NCI-H2107 (cell line): ENCODE results near the gene CPEB4.

ENCODE experiments used
- DNase-seq: peaks from one replicate; lab custom pipeline; 2025; lab: John Stamatoyannopoulos, UW

Gene CPEB4

DNA sequence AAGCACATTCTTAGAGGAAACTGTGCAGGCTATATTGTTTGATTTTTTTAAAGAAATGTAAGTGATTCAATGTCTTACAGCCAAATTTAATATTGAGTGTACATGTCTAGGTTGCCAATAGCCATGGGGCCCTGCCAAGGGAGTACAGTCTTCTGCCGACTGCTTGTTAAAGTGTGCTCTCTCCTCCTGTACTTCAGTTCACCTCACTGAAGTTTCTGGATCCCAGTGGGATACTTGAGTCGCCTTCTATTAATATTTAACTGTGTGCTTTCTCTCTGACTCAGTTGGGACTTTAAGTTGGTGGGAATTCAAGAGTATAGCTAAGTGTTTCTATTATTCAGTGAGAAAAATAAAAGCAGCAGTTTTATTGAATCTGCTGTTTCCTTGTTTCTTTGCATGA is 56.4 kb downstream of the CPEB4 start:
- no peak for DNase-seq

DNA sequence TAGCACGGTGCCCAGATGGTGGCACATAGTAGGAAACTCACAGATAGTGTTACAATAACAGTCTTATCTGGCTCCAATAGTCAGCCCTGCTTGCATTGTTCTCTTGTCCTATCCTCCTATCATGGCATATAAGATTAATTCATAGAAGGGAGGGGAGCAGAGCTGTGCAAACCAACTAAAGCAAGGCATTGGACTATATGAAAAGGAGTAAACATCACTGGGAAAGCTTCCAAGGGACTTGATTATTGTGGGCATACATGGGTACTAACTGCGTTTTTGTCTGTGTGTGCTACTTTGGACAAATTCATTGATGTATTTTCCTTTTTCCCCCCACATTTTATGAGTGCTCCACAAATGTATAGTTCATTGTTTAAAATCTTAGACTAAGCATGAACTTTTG is 57.0 kb downstream of the CPEB4 start:
- no peak for DNase-seq

DNA sequence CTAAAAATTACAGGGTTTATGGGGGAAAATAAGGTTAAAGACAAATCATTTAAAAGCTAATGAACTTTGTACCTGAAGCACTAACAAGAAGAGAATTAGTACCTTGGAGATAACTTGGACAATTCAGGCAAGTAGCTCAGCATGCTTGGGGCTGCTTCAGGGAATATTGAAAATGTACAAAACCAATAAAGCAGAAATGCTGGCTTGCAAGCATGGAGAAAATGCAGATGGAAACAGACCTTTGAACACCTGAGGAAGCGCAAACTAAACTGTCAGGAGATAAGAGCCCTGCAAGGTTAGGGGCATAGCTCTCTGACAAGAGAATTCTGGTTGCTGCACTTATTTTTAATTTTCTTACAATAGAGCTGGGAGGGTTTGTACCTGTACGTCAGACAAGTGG is 58.2 kb downstream of the CPEB4 start:
- DNase-seq: no peak

DNA sequence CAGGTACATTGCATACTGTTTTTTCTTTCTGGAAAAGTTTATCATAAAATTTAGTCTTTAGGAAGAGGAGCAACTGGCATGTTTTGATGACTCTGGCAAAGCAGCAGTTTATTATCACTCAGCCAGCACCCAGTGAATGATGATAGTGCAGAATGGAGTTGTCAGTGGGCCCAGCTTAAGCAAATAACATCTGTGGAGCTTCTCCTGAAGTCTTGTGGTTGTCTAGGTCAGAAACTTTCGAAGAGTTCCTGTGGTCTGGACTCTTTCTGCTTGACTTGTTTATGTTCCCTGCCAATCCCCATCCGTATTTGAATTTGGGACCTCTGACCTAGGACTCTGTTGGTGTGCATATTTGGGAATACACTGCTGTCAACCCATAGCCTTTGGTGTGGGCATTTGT is 62.7 kb downstream of the CPEB4 start:
- no peak for DNase-seq

DNA sequence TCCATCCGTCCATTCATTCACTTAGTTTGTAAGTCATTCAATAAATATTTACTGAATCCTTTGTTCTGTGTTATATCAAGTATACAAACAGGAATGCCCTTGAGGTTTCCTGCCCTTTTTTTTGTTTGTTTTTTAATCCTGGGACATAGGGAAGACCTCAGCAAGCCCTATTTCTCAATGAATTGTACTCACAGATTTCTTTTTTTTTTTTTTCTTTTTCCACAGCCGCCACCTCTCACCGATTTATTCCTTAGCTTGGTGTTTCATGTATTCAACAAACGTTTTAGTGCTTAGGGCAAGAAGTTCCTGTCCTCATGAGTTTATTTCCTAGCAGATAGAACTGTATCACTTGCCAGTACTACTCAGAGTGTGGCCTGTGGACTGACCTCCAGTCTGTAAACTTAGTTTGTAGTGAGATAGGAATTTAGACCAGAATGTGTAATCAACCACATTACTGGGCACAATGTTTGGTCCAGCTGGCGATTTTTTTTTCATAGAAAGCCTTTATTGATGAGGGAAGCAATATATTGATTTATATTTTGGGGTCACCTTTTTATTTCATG is 65.5 kb downstream of the CPEB4 start:
- DNase-seq: no peak

DNA sequence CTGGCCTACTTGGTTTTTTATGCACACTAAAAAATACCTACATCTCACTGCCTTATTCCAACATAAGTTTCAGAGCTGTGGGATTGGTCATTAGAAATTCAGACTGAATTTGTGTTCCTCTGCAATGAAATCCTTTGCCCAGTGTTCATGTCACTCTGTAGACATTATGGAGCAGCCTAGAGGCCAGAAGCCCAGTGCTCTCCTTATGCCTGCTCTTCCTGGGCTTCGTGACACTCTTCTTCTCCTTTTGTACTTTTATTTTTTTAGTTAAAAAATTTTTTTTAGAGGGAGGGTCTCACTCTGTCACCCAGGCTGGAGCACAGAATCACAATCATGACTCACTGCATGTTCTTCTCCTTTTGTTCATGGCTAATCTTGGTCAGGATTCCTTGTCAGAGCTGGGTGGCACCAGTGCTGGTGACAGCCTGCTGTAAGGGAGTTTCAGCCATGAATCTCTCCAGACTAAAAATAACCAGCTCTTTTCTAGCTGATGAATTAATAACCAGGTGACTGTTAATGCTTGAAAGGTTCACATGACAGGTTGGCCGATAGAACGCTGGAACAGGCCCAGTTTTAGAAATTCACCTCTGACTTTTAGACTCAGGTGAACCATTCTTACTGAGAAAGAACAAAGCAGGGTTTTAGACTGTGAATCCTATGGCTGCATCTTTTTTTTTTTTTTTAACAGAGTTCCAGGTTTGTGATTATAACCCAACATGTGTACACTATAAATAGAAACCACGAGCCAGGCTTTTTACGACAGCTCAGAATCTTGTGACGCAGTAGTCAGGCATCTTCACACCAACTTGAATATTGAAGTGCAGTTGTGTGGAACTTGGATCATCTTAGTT is 66.7 kb downstream of the CPEB4 start:
- DNase-seq: no peak

DNA sequence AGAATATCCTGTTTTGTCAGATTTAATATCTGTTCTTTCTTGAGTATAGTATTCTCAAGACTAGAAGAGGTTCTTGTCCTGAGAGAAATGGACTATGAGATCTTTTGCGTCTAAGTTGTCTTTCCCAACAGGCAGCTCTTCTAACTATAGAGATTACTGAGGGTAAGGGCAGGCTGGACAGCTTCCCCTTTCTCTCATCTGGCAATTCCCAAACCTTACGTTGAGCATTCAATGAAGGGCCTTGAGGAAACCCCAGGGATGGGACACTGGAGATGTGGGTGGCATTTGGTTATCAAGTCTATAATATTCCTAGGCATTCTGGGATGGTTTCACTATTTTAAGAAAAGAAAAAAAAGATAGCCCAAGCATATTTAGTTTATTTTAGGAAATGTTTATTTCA is 72.8 kb downstream of the CPEB4 start:
- no peak for DNase-seq

DNA sequence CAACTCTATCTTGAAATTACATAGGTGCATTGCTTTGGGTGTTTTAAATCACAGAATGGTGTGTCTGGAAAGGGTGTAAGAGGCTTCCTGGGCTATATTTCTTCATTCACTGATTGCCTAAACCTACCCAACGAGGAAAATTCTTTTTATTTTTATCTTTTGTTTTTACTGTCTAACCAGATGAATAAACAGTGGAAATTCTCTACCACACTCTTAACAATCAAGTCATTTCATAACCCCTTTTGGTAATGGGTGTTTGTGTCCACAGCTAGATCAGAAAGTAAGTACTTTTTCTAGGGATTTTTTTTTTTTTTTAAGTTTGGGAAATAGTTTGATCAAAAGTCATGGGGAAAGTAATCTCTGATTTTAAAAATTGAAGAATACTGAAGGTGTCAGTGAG is 73.3 kb downstream of the CPEB4 start:
- DNase-seq: no peak

DNA sequence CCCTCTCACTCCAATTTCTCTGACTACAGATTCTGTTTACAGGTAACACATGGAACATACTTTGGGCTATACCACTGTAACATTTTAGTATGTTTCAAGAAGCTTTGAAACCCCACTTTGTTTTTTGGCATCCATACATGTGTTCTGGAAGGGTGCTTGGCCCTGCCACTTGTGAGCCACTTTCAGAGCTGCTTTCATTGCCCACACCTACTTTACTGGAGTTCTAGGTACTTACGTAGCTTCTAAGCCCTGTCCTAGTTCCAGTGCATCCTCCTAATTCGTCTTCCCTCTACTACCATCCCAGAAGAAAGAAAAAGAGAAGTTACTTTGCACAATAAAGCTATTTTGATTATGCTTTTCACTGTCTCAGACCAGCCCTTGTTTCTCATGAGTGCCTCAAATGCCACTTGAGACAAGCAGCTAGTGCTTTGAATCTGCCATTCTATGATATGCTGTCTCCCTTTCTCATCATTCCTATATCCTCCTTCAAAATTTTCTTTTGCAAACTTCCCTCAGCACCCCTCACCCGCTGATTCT is 74.4 kb downstream of the CPEB4 start:
- no peak for DNase-seq

DNA sequence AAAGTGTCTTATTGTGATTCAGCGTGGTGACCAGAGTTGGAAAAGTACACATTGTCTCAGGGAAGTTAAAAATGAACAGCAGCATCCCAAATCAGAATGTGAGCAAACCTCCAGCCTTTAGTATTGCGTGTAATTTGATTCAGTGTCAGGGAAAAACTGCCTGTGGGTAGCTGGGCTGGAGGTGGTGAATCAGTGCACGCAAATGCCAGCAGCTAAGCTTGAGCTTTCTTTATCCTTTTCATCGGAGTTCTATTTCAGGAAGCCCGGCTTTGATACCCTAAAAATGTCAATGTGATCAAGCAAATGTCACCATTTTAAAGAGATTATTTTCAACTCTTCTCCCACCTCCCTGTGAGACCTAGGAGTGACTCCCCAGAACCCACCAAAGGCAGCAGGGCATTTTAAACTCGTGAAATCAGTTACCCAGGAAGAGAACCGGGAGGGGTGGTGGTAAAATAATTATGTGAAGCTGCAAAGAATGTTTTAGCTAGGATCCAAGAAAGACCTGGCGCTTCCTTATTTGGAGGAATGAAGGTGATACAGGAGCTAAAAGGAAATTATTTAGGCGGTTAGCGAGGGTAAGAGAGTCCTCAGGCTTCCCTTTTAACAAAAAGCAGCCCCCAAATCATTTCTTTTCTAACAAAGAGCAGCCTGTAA is 75.2 kb downstream of the CPEB4 start:
- no peak for DNase-seq

DNA sequence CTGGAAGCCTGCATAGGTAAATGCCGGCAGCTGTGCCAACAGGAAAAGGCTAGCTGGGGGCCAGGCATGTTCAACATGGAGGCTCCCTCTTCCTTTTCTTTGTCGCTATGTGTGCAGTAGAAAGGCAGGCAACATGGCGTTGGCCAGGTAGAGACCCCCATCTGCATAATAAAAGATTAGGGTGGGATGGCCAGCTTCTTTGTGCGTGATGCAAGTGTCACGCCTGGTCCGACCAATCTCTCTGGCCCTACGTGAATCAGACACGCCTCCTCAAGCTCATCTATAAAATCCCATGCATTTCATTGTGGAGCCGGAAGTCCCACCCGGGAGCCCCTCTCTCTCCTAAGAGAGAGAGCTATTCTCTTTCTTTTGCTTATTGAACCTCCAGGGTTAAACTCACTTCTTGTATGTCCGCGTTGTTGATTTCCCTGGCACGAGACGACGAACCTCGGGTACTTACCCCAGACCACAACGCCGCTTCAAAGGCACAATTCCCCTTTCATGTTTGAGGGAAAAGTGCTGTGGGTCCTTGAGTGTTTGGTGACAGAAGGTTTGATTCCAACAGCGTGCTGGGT is 75.8 kb downstream of the CPEB4 start:
- no peak for DNase-seq

DNA sequence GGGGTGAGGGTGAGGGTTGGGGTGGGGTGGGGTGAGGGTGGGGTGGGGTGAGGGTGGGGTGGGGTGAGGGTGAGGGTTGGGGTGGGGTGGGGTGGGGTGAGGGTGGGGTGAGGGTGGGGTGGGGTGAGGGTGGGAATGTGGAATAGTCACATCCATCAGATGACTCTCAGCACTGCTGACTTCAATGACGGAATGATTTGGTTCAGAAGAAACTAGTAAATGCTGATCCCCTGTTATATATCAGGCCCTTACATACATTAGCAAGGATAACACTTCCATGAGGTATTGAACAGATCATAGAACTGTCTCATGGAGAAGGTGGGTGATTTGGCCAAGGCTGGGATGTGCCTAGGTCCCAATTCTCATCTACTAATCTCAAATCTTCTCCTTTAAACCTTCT is 76.4 kb downstream of the CPEB4 start:
- DNase-seq: no peak

DNA sequence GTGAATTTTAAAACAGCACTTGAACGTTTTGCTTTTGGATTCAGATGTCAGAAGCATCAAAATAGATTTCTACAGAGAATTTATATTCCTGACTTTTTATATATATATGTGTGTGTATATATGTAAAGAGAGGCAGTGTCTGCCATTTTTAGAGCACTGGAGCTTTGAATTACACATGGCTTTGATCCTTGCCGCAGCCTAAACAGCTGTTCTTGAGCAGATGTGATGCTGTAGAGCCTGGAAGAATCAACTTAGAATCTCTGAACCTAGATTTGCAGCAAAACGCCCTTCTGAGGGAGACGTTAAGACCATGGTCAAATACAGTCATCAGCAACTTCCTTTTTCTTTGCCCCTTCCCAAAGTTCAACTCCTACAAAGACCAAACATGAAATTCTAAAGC is 79.1 kb downstream of the CPEB4 start:
- no peak for DNase-seq

DNA sequence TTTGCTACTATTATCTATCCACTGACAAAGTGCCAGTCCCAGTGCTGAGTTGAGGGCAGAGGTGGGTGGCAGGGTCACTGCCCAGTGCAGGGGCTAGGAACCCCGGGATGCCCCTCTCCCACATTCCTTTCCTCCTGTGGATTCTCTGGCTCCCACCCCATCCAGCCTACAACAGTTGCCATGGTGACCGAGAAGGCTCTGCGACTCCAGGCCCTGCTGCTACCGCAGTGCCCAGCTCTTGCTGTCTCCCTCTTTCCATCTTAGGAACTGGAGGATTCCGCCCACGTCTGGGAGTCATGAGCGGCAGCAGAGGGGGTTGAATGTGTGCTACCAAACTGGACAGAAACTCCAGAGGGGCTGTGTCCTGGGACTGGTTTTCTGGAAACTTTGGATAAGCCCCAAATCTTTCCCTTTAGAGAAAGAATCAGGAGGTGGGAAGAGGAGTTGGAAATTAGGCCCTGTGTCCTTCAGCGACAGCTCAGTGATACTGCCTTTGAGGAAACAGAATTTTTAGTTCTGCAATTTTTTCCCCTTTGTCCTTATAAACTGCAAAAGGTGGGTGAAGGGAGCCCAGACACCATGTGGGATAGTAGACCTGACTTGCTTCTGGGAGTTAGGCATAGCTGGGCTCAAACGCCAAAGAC is 80.1 kb downstream of the CPEB4 start:
- DNase-seq: no peak

DNA sequence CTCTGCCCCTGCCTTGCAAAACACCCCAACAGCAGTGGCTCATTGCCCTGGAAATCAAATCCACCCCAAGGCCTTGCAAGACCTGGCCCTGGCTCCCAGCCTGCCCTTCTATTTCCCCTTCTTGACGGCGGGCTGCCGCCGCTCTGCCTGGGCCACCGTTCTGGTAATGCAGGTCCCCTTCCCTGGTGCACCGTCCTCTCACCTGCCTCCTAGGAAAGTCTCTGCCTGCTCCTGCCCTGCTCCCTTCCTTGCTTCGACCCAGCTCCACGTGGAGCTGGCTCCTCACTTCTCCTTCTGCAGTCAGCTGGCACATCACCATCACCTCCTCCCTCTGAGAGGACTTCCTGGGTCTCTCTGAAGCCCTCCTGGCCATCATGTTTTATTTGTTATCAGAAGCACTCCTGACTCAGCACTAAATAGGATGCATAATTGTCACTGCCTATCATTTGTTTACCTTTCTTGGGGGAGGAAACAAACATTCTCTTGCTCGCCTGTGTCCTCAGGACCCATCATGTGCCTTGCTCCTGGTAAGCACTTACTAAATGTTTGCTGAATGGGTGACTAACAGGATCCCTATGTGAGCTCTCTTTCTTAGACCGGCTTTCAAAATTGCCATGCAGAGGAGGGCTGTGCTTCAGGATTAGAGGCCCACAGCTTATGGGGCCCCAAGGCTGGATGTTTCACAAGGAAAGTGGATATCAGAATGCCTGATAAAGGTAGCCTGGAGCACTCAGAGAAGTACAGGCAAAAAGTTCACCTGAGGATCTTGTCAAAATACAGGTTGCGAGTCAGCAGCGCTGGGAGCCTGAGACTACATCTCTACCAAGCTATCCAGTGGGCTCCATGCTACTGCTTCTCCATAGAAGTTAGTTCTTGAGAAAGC is 81.3 kb downstream of the CPEB4 start:
- DNase-seq: no peak

DNA sequence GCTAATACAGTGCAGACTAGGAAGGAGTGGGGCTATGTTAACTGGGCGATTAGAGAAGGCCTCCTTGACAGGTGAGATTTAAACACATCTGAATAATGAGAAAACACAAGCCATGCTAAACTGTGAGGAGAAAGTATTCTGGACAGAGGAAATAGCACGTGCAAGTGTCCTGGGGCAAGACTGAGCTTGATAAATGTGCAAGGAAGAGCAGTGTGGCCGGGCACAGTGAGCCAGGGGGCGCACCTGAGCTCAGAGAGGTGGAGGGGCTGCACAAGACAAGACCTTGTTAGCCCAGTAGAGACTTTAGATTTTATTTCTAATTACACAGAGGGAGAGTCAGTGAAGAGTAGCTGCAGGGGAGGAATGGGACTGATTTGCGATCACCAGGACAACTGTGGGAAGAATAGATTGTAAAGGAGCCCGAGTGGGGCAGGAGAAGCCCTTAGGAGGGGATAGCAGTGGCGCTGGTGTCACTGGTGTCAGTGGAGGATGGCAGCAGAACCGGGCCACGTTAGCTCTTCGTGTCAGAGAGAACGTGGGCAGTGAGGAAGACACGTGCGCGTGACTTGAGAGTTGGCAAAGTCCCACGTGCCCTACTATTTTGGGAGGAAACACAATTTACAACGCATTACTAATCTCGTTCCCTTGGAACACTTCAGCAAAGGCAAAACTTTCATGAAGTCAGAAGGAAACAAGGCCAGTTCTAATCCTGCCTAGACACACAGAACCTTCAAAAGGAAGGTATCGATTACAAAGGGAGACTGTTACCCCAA is 82.9 kb downstream of the CPEB4 start:
- DNase-seq: no peak

DNA sequence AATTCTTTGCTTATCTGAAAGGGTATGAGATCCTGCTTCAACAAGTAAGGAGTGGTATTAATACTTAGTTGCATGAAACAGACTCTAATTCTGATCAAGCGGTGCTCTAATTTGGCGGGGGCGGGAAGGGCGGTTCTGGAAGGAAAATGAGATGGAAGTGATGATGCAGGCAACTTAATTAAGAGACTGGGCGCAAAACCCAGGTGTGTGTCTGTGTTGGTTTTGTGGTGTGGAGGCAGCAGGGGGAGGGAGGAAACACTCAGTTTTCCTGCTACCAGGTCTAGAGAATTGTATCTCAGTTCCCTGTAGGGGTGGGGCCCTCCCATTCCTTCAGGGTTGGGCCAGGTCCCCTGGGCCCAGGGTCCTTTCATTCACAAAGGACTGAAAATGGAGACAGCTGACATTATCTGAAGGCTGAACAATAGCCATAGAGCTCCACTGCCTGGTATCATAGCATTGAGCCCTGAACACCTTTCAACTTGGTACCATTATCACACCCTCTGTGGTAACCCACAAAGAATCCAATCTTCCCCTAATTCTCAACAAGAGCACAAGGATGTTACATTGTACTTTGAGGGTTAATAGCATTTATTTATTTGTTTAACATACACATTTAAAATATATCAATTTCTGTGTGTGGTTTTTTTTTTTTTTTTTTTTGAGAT is 83.7 kb downstream of the CPEB4 start:
- peak; percentile 30 for DNase-seq

DNA sequence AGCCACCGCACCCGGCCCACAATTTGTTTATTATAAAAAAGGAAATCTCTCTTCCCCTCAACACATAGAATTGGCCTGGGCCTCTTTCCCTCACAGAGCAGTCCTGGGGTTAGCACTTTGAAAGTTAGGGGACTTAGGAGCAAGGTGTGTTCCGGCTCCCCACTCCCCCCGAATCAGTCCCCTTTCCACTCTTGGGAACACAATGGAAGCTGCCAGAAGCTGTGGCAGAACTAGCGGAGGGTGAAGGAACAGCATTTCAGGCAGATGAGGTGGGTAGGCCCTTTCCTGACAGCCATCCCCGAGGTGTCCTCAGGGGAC is 84.4 kb downstream of the CPEB4 start:
- DNase-seq: no peak

DNA sequence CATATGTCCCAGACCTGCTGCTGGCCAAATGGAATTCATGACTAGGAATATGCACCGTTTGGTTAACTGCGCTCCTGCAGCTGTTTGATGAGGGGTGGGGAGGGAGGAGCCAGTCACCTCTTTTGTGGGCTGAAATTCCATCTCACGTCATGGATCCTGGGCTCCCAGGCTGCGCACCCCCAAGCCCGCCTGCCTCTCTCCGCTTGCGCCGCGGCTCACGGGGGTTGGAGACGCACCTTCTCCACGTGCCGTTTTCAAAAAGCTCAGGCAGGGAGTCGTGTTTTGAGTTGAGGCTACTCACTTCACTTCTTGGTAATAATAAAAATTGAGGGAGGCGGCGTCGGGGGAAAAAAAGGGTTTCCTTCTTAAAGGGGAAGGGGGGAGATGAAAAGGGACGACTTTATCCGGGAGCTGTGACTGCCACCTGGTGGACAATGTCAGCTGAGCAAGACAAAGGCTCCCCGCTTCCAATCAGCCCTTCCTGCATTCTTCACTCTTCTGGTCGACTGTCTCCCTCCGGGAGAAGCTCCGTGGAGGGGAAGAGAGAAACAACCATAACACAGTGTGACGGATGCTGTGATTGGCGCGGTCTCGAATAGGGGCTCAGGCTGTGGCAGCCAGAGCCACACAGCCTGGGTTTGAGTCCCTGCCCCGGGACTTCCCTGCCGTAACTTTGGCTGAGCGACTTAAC is 84.9 kb downstream of the CPEB4 start:
- DNase-seq: peak; percentile 38

DNA sequence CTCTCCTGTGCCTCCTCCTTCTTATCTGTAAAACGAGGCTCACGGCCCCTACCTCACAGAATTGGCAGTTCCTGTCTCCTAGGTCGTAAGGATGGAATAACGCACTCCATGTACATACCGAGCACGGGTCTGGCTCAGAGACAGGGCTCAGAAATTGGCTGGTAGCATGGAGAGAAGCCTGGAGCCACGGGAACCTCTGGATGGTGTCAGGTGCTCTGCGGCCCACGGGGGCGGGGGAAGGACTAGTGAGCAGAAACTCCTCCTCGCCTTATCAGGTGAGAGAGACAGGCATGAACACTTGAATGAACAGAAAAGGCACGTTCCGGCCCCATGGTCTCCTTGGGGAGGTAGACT is 85.4 kb downstream of the CPEB4 start:
- DNase-seq: no peak
